MCF 10A (cell line): ENCODE results near the gene SRM. TPM values are rescaled to one million over a fixed set of nuclear protein-coding genes. Genes with fewer than 3 reads are reported as not detected.
A peak's percentile ranks its signal among the peaks of the same experiment; 100 is the strongest.
"Not testable (repeated sequence)": the region's sequence is repeated elsewhere in the genome, so short reads cannot be mapped to it uniquely, and the experiment has no call there.

Experiments
- BruUV-seq: library from RNA; stranded (reverse); fragments of 400-500 nt; replicated peaks from 2 replicates; lab custom pipeline; 2021; lab: Mats Ljungman, UMichigan
- CTCF ChIA-PET: fragments of 300-600 bp; sonication (Branson Sonifier 250); formaldehyde crosslinking; extraction: SDS; loops from one replicate; lab custom pipeline; 2021; ENCODE audit warnings: antibody characterized with exemption, inconsistent platforms; lab: Yijun Ruan, JAX
- POLR2A ChIA-PET: fragments of 300-600, 350-650 bp; sonication (Branson Sonifier 250); formaldehyde crosslinking; extraction: SDS; loops from one replicate; lab custom pipeline; 2020; ENCODE audit warnings: antibody characterized with exemption, inconsistent platforms; lab: Yijun Ruan, JAX
- DNase-seq: peaks from one replicate; pipeline ENCODE4 v3.0.0-alpha.2; 2018; ENCODE audit not compliant: unreplicated experiment
- H3K27ac Mint-ChIP-seq: one replicate; pipeline ENCODE4 v1.8.0; 2022; ENCODE audit warnings: mild to moderate bottlenecking, low read depth, mixed read lengths; ENCODE audit not compliant: unreplicated experiment
- H3K27me3 Mint-ChIP-seq: one replicate; pipeline ENCODE4 v1.8.0; 2022; ENCODE audit warnings: mixed read lengths; ENCODE audit not compliant: insufficient read depth, unreplicated experiment
- H3K36me3 Mint-ChIP-seq: one replicate; pipeline ENCODE4 v1.8.0; 2022; ENCODE audit warnings: mild to moderate bottlenecking, moderate library complexity, mixed read lengths; ENCODE audit not compliant: insufficient read depth, unreplicated experiment
- H3K4me1 Mint-ChIP-seq: one replicate; pipeline ENCODE4 v1.8.0; 2022; ENCODE audit warnings: mixed read lengths; ENCODE audit not compliant: insufficient read depth, unreplicated experiment
- H3K4me3 Mint-ChIP-seq: one replicate; pipeline ENCODE4 v1.8.0; 2022; ENCODE audit warnings: mild to moderate bottlenecking, moderate library complexity, mixed read lengths; ENCODE audit not compliant: unreplicated experiment
- H3K9me3 Mint-ChIP-seq: one replicate; pipeline ENCODE4 v1.8.0; 2022; ENCODE audit warnings: mixed read lengths; ENCODE audit not compliant: unreplicated experiment
- CTCF ChIP-seq: fragments of 200-600 bp; IDR thresholded peaks from one replicate; pipeline ENCODE4 v1.8.0; 2022; ENCODE audit warnings: antibody characterized with exemption, mild to moderate bottlenecking; ENCODE audit not compliant: unreplicated experiment
- intact Hi-C: fragments of 100-400 bp; cut with micrococcal nuclease; formaldehyde crosslinking; loops from 2 replicates; pipeline ENCODE4 v1.14.1; 2022
- total RNA-seq: library from RNA; stranded (reverse); gene quantifications from 2 replicates; pipeline ENCODE4 v1.2.3, GENCODE V29; 2022

Gene SRM
- total RNA-seq, 1 experiment from 2014 or later = 327 TPM

- H3K9me3 Mint-ChIP-seq = no peaks in the 10 kb centered on the region
- H3K27ac Mint-ChIP-seq = peak within 1 kb of the TSS; percentile 94
- intact Hi-C loops = loop anchor here (2.0 kb wide), 1 partner anchor 59 kb away; no protein-coding TSS in a partner anchor
- H3K4me1 Mint-ChIP-seq = peaks cover 7% of the 10 kb centered on the region
- BruUV-seq = no TSS peak
- peak within 1 kb of the TSS; percentile 98 for H3K4me3 Mint-ChIP-seq
- H3K36me3 Mint-ChIP-seq = peaks cover 46% of the 10 kb centered on the region
- no peaks in the 10 kb centered on the region for H3K27me3 Mint-ChIP-seq
- CTCF ChIA-PET = interaction anchor here (0.5 to 3.2 kb wide), 6 partner anchors 8 to 620 kb away, joined by 3 to 10 read pairs (median 4); no protein-coding TSS in a partner anchor
- peak; percentile 91 for DNase-seq
- no peak for TF ChIP-seq CTCF
- POLR2A ChIA-PET = interaction anchor here (0.6 to 3.2 kb wide), 27 partner anchors 9 to 1146 kb away, joined by 3 to 30 read pairs (median 4); partner anchors contain the start of genes AGTRAP, CLCN6, MTHFR and MTOR
Measured at GRCh38 chr1:11099310-11100148, 39.7 kb upstream of the SRM start, which contains the start of gene EXOSC10. EXOSC10 (minus strand) TSS chr1:11099869; CDS start chr1:11099831, 38 bp downstream.

- peak overlapping the region; percentile 94 for H3K27ac Mint-ChIP-seq
- no peaks in the 10 kb centered on the region for H3K27me3 Mint-ChIP-seq
- BruUV-seq = TSS peak; percentile 56
- H3K9me3 Mint-ChIP-seq = no peaks in the 10 kb centered on the region
- CTCF ChIA-PET = interaction anchor here (0.5 to 3.2 kb wide), 6 partner anchors 8 to 621 kb away, joined by 3 to 10 read pairs (median 4); no protein-coding TSS in a partner anchor
- intact Hi-C loops = loop anchor here (2.0 kb wide), 1 partner anchor 60 kb away; no protein-coding TSS in a partner anchor
- POLR2A ChIA-PET = interaction anchor here (0.5 to 3.2 kb wide), 21 partner anchors 8 to 809 kb away, joined by 3 to 30 read pairs (median 5); partner anchors contain the start of genes AGTRAP, CLCN6, MTHFR and MTOR
- H3K36me3 Mint-ChIP-seq = peaks cover 51% of the 10 kb centered on the region
- no peak for TF ChIP-seq CTCF
- peak overlapping the region; percentile 98 for H3K4me3 Mint-ChIP-seq
- DNase-seq = no peak
- peaks cover 7% of the 10 kb centered on the region for H3K4me1 Mint-ChIP-seq
Measured at GRCh38 chr1:11098931-11099309, 39.1 kb upstream of the SRM start.

- H3K4me1 Mint-ChIP-seq, POLR2A ChIA-PET, BruUV-seq, H3K27ac Mint-ChIP-seq, intact Hi-C loops, DNase-seq, H3K27me3 Mint-ChIP-seq, H3K4me3 Mint-ChIP-seq, H3K9me3 Mint-ChIP-seq, CTCF ChIA-PET: not testable (repeated sequence)
- H3K36me3 Mint-ChIP-seq = peaks cover 67% of the 10 kb centered on the region
Measured at GRCh38 chr1:11083784-11084183, 24.0 kb upstream of the SRM start.

- Mint-ChIP-seq H3K4me1 (no peaks in the 10 kb centered on the region), H3K4me3 (no peak overlapping the region), H3K27me3 (no peaks in the 10 kb centered on the region), H3K36me3 (peaks cover 66% of the 10 kb centered on the region), H3K9me3 (no peaks in the 10 kb centered on the region), H3K27ac (no peak overlapping the region)
- DNase-seq = no peak
- ChIA-PET POLR2A (no interaction called here), CTCF (interaction anchor here (0.6 to 1.8 kb wide), 4 partner anchors 44 to 181 kb away, joined by 3 to 10 read pairs (median 3); no protein-coding TSS in a partner anchor)
- no TSS peak for BruUV-seq
- intact Hi-C loops = no loop called here
- no peak for TF ChIP-seq CTCF
Measured at GRCh38 chr1:11080931-11081330, 21.1 kb upstream of the SRM start.
